GM10847 (cell line): ENCODE data around the gene OR10A3.

Source experiments
- POLR2A ChIP-seq: IDR thresholded peaks from 2 replicates; pipeline ENCODE4 v1.6.1; 2011; ENCODE audit not compliant: insufficient read length; ENCODE audit errors: extremely low read depth

Gene OR10A3

GRCh38 chr11:7964873-7965272 lies 23.4 kb upstream of the OR10A3 start:
- TF ChIP-seq POLR2A: no peak

- no peak for TF ChIP-seq POLR2A
These were observed 22.8 kb upstream of the OR10A3 start for GRCh38 chr11:7964261-7964660.

GRCh38 chr11:7955191-7955590 lies 13.7 kb upstream of the OR10A3 start:
- TF ChIP-seq POLR2A: no peak

- no peak for TF ChIP-seq POLR2A
These were observed 8.4 kb upstream of the OR10A3 start for GRCh38 chr11:7949934-7950333.

- TF ChIP-seq POLR2A: no peak
These were observed 2.6 kb upstream of the OR10A3 start for GRCh38 chr11:7944123-7944522.

- TF ChIP-seq POLR2A: no peak
These were observed 362 bp downstream of the OR10A3 start for GRCh38 chr11:7941146-7941545.

- TF ChIP-seq POLR2A: no peak
These were observed 4.9 kb downstream of the OR10A3 start for GRCh38 chr11:7936615-7937014.

- TF ChIP-seq POLR2A: no peak
These were observed 10.3 kb downstream of the OR10A3 start, which contains the start of gene OR10A6 for GRCh38 chr11:7931168-7931567. Gene OR10A6, minus strand, starts transcription at chr11:7931268. Its CDS starts 2,606 bp downstream, at chr11:7928662.

GRCh38 chr11:7927635-7928034 lies 13.9 kb downstream of the OR10A3 start:
- TF ChIP-seq POLR2A: no peak

- no peak for TF ChIP-seq POLR2A
These were observed 17.0 kb downstream of the OR10A3 start for GRCh38 chr11:7924536-7924935.

- TF ChIP-seq POLR2A: no peak
These were observed 23.4 kb downstream of the OR10A3 start for GRCh38 chr11:7918141-7918540.

- no peak for TF ChIP-seq POLR2A
These were observed 30.5 kb downstream of the OR10A3 start for GRCh38 chr11:7911011-7911410.

- TF ChIP-seq POLR2A: no peak
These were observed 31.2 kb downstream of the OR10A3 start for GRCh38 chr11:7910286-7910788.

- TF ChIP-seq POLR2A: no peak
These were observed 31.8 kb downstream of the OR10A3 start for GRCh38 chr11:7909585-7910285.

GRCh38 chr11:7907121-7907520 lies 34.4 kb downstream of the OR10A3 start:
- no peak for TF ChIP-seq POLR2A

GRCh38 chr11:7906481-7906880 lies 35.0 kb downstream of the OR10A3 start:
- no peak for TF ChIP-seq POLR2A

GRCh38 chr11:7905961-7906429 lies 35.5 kb downstream of the OR10A3 start:
- no peak for TF ChIP-seq POLR2A
